ENCODE measurements around the gene CPTP.

Gene CPTP

DNA sequence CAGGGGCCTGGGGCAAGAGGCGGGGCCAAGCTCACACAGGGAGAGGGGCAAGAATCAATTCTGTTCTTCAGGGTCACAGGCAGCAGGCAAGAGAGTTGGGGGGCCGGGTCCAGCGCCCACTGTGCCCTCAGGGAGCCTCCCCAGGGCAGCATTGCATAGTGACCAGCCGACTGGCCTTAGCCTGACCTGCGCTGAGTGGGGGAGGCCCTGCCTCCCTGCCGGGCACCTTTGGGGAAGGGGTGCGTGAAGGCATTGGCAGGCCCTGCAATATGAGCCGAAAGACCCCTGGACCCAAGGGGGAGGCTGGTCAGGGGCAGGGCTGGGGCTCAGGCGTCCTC, 32.2 kb upstream of the CPTP start:
- no peak for DNase-seq (ENCODE audit: low spot score)

- no peak for DNase-seq (ENCODE audit: low spot score)
Measured at GRCh38 chr1:1292851-1293250, 31.8 kb upstream of the CPTP start.

- DNase-seq (ENCODE audit: low spot score): no peak
Measured at GRCh38 chr1:1293263-1294249, 31.0 kb upstream of the CPTP start.

GRCh38 chr1:1294250-1294890, 30.2 kb upstream of the CPTP start:
- no peak for DNase-seq (ENCODE audit: low spot score)

- no peak for DNase-seq (ENCODE audit: low spot score)
Measured at GRCh38 chr1:1295154-1295923, 29.3 kb upstream of the CPTP start.

GRCh38 chr1:1296070-1297061, 28.2 kb upstream of the CPTP start:
- DNase-seq (ENCODE audit: low spot score): no peak

DNA sequence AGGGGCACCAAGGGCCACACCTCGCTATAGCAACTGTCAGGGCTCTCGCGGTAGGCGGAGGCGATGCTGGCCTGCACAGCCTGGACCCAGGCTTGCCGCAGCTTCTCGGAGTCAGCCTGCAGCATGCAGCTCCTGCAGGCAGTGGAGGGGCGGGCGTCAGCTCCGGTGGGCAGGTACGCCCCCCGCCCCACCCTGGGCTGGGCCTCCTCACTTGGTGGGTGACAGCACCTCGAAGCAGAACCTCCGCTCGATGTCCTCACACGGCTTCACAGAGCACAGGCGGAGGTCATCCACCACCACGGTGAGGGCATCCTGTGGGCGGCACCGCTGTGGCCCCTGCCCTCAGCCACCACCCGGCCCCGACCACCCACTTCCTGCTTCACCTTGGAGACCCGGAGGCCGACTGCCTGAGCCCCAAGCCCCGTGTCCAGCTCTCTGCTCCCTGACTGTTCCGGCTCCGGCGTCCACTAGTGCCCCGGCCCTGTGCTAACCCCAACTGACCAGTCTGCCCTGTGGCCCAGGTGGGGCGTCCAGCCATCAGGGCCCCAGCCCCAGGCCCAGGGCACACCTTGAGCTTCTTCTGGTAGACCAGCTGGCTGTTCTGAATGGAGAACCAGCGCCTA, 26.7 kb upstream of the CPTP start:
- no peak for DNase-seq (ENCODE audit: low spot score)

DNA sequence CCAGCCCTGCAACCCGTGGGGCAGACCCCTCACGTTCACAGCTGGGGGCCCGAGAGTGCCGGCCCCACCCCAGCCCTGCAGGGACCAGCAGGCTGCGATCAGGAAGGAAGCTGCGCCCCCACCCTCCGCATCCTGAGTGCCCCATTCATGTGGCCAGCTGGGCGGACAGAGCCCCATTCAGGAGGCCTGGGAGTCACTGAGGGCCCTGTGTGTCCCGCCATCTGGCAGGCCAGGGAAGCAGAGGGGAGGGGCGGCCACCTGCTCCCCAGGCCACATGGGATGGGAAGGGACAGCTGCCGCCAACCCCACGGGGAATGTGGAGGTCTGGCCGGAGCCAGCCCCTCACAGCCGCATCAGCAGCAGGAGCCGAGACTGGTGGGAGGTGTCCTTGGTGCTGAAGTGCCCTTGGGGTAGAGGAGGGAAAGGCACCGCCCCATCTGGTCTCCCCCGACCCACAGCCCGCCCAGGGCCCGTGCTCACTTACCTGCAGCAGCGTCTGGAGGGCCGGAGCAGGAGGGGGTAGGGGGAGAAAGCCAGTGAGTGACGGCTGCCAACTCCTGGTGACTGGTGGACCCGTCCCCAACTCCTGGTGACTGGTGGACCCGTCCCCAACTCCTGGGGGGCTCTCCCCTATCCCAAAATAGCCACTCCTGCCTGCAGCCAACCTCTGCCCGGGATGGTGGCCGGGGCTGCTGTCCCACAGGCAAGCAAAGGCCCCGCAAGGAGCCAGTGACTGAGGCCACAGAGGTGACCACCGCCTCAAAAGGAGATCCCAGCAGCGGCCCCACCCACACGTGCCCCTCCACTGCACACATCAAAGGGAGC, 25.5 kb upstream of the CPTP start:
- DNase-seq (ENCODE audit: low spot score): no peak

DNA sequence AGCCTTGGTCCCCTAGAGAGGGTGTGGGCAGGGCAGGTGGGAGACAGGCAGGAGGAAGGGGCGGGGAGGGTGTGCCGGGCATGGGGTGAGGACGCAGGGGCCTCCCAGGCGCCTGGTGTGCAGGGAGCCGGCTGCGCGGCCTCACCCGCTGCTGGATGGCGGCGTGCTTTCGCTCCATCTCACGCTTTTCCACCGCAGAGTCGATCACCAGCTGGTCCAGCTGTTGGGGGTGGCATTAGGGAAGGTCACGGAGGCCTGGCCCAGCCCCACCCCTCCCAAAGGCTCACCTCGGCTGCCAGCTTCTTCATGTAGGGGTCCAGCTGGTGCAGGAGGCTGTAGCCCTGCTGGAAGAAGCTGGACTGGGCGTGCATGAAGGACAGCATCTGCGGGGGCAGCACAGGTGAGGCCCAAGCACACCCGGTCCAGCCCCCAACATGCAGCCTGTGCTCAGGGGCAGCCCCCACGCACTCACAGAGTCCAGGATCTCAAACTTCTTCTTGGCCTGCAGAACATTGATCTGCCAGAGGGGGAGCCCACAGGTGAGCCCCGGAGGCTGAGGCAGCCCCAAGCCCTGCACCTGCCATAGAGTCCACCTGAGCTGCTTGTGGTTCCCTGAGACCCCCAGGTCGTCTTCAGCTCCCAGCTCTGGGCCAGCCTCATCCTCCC, 24.8 kb upstream of the CPTP start:
- no peak for DNase-seq (ENCODE audit: low spot score)

DNA sequence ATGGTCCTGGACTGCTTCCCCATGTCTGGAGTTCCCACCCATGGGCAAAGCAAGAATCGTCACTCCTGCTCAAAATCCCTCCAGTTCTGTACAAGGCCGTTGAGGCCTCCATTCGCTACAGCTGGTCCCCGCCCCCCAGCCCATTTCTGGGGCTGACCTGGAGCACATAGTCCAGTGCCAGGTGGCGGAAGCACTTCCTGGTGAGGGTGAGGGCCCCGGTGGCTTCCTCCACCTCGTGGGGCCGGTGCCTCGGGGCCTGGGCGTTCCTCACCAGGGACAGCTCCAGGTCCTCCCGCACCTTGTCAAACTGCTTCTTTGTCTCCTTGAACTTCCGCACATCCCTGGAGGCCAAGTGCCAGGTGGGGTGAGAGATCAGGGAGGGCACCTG, 24.3 kb upstream of the CPTP start:
- DNase-seq (ENCODE audit: low spot score): no peak

GRCh38 chr1:1302006-1302430, 22.6 kb upstream of the CPTP start:
- DNase-seq (ENCODE audit: low spot score): no peak

GRCh38 chr1:1302951-1303509, 21.6 kb upstream of the CPTP start:
- DNase-seq (ENCODE audit: low spot score): no peak

DNA sequence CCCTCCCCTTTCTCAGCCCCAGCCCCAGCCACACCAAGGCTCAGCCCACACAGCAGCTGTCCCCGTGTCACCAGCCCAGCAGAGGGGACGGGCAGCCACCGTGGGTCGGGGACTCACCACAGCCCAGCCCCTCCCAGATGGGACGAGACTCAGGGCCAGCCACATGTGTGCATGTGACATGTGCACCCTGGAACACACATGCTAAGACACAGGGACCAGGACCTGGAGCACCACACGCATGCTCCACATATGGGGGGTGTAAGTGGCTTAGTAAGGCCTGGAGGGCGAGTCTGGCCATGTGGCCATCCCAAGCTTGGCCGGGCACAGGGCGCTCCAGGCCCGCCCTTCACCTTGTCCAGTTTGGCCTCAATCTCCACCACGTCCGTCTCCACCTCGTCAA, 20.9 kb upstream of the CPTP start:
- no peak for DNase-seq (ENCODE audit: low spot score)

- peak; percentile 78 for DNase-seq (ENCODE audit: low spot score)
Measured at GRCh38 chr1:1304331-1305299, 20.0 kb upstream of the CPTP start.

GRCh38 chr1:1305300-1306069, 19.1 kb upstream of the CPTP start:
- DNase-seq (ENCODE audit: low spot score): peak; percentile 80

DNA sequence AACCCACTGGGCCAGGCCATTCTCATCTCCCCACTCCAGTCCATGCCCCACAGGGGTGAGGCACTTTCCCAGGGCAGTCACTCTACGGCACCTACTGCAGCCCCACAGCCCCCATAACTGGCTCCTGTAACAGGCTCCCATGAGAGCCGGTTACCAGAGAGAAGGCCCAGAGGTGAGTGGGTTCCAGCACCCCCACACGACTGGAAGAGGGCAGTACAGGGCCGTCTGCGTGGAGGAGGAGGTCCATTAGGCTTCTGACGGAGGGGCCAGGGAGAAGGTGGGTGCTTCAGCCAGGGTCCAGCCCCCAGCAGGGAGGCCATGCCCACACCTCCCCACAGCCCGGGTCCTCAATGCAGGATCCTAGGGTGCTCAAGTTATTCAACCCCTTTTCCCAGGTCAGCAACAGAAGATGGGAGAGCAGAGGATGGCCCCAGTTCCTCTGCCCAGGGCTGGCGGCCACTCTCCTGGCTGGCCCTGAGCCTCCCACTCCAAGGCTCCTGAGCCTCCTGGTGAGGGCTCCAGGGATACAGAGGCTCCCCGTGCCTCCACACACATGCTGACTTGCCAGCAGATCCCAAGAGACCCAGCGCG, 18.4 kb upstream of the CPTP start:
- no peak for DNase-seq (ENCODE audit: low spot score)
